NB4 (cell line): ENCODE data around the gene SLC16A3.

Experiments
- CTCF ChIP-seq: IDR thresholded peaks from one replicate; pipeline ENCODE4 v1.5.1; 2012; ENCODE audit warnings: low read depth, low read length
- POLR2A ChIP-seq: IDR thresholded peaks from 2 replicates; pipeline ENCODE4 v1.6.1; 2011; ENCODE audit warnings: mild to moderate bottlenecking; ENCODE audit not compliant: insufficient read length; ENCODE audit errors: extremely low read depth

- TF ChIP-seq POLR2A (no peak), CTCF (no peak)
Measured at GRCh38 chr17:82242698-82242976, 13.8 kb downstream of the SLC16A3 start.
